ENCODE results near the gene ARL8B. TPM values are rescaled to one million over a fixed set of nuclear protein-coding genes. Genes with fewer than 3 reads are reported as not detected.

Gene ARL8B
- total and polyA plus RNA-seq, 9 of the 15 experiments (the other 6 are each of a cell fraction or from before 2014, with no cell fraction given) = 28.5 to 99.4 (median 77.2) TPM

GRCh38 chr3:5186089-5186857 is 64.2 kb downstream of the ARL8B start (continued):
- peak; percentile 15; the same call in 1 of the 2 replicates for TF ChIP-seq CTBP1 (IDR thresholded peaks at IDR 0.05; ENCODE audit: borderline replicate concordance)
- peak; percentile 84; the same call in 1 of the 2 replicates for TF ChIP-seq KAT7 (CRISPR knock-in tag; IDR thresholded peaks at IDR 0.05; ENCODE audit: borderline replicate concordance)
- TF ChIP-seq CEBPB (tag; IDR thresholded peaks at IDR 0.05) = peak; percentile 36
- peak; percentile 92 for TF ChIP-seq POLR2AphosphoS2 (IDR thresholded peaks at IDR 0.05; ENCODE audit: low read length)
- TF ChIP-seq ETV5 (CRISPR knock-in tag; IDR thresholded peaks at IDR 0.05; ENCODE audit: low read depth) = 0 out of 2 replicates have a peak, but pooled peaks have one; percentile 7
- TF ChIP-seq PYGO2 (tag; IDR thresholded peaks at IDR 0.05) = no peak
- TF ChIP-seq UBTF (IDR thresholded peaks at IDR 0.05; ENCODE audit: borderline replicate concordance in 1 of 2, low read depth in 2 of 2, low read length in 2 of 2) = 0 out of 4 replicates have a peak, but pooled peaks of 1 of the 2 experiments have one; percentile 23

- H3K9ac ChIP-seq (ENCODE audit: insufficient read depth in 1 of 2, low read depth in 2 of 2, low read length in 2 of 2) = peak overlapping the region; percentile 91 to 97
- FAIRE-seq (no peak), ATAC-seq (no peak), DNase-seq (ENCODE audit: extremely low read depth in 1 of 4, low spot score in 3 of 4) (peak in 1 of 4 experiments; percentile 47)
- H3K79me2 ChIP-seq (ENCODE audit: control insufficient read depth, insufficient read depth, low read length) = peaks cover 50% of the 10 kb centered on the region
- H2AFZ ChIP-seq (ENCODE audit: low read depth, low read length) = peak overlapping the region; percentile 89
- TSS peak; percentile 91 for BruUV-seq (replicated peaks)
- intact Hi-C loops (cut with micrococcal nuclease) (loop anchor here (2.0 to 5.0 kb wide), 5 partner anchors 64 to 475 kb away; partner anchors contain the start of genes ARL8B and BHLHE40), in situ Hi-C loops (cut with MboI) (no loop called here)
- WGBS (ENCODE audit: insufficient coverage, low coverage, missing lambda C conversion rate) = 1% methylated on average over 8 of the region's 8 CpGs
- peak overlapping the region; percentile 87 for H3K4me3 ChIP-seq
- peaks cover 4% of the 10 kb centered on the region for H3K9me1 ChIP-seq (ENCODE audit: control insufficient read depth, insufficient read depth, low read length)
- ChIA-PET POLR2A (interaction anchor here (0.6 to 4.3 kb wide), 8 partner anchors 9 to 208 kb away, joined by 3 to 33 read pairs (median 4); partner anchors contain the start of gene BHLHE40), CTCF (ENCODE audit: low intra/inter-chr PET ratio) (interaction anchor here (0.7 kb wide), 1 partner anchor 207 kb away, joined by 4 read pairs; no protein-coding TSS in a partner anchor)
- peaks cover 14% of the 10 kb centered on the region for H4K20me1 ChIP-seq (replicated peaks; ENCODE audit: control insufficient read depth, insufficient read depth, low read length)
- no peaks in the 10 kb centered on the region for H3K27me3 ChIP-seq (ENCODE audit: control insufficient read depth in 2 of 2, insufficient read depth in 2 of 2, low read length in 2 of 2)
- H3K27ac ChIP-seq (ENCODE audit: extremely low read depth, low read depth, low read length) = peak overlapping the region; percentile 97
- peak overlapping the region; percentile 97 for H3K4me2 ChIP-seq (ENCODE audit: insufficient read depth, low read length)
- H3K36me3 ChIP-seq (ENCODE audit: control insufficient read depth, insufficient read depth, low read length) = peaks cover 14% of the 10 kb centered on the region
- peaks cover 21 to 45% of the 10 kb centered on the region in 2 experiments for H3K4me1 ChIP-seq (replicated peaks in 1 of 2; ENCODE audit: control insufficient read depth in 2 of 2, insufficient read depth in 2 of 2, low read length in 2 of 2)
- no peaks in the 10 kb centered on the region for H3K9me3 ChIP-seq (replicated peaks; ENCODE audit: control insufficient read depth, insufficient read depth, low read depth, low read length)
- TF ChIP-seq JUNB (CRISPR knock-in tag; conservative IDR thresholded peaks at IDR 0.05) (0 out of 2 replicates have a peak, but pooled peaks have one; percentile 31), COPS2 (conservative IDR thresholded peaks at IDR 0.05) (no peak), RFX1 (IDR thresholded peaks at IDR 0.05) (no peak), HDAC2 (IDR thresholded peaks at IDR 0.05) (no peak), ARNT (IDR thresholded peaks at IDR 0.05) (peak in 1 of 2 experiments; percentile 76; a peak in 1 of 4 replicates), SUPT5H (IDR thresholded peaks at IDR 0.05) (no peak), ZNF324 (CRISPR knock-in tag; IDR thresholded peaks at IDR 0.05) (0 out of 2 replicates have a peak, but pooled peaks have one; percentile 31), ZNF830 (CRISPR knock-in tag; IDR thresholded peaks at IDR 0.05) (no peak), POLR2A (conservative IDR thresholded peaks at IDR 0.05) (no peak), CREB1 (IDR thresholded peaks at IDR 0.05) (no peak), CREB1 (CRISPR knock-in tag; IDR thresholded peaks at IDR 0.05) (no peak), NFE2 (IDR thresholded peaks at IDR 0.05; ENCODE audit: low read depth) (no peak), RAD21 (CRISPR knock-in tag; conservative IDR thresholded peaks at IDR 0.05 in 1 of 2, IDR thresholded peaks at IDR 0.05 in 1 of 2) (no peak), MTA2 (IDR thresholded peaks at IDR 0.05; ENCODE audit: low read depth) (0 out of 2 replicates have a peak, but pooled peaks have one; percentile 23), RFX7 (CRISPR knock-in tag; IDR thresholded peaks at IDR 0.05) (0 out of 2 replicates have a peak, but pooled peaks have one; percentile 72)
Measured at GRCh38 chr3:5186858-5187155, 64.7 kb downstream of the ARL8B start.

Data from K562 (cell line).